Activated CD8-positive, alpha-beta memory T cell treated with anti-CD3 and anti-CD28 coated beads, Interleukin-2, amount 50 U/mL, for 24 hours (primary cell): ENCODE data around the gene TLK1.
A peak's percentile ranks its signal among the peaks of the same experiment; 100 is the strongest.
"Not testable (repeated sequence)": the region's sequence is repeated elsewhere in the genome, so short reads cannot be mapped to it uniquely, and the experiment has no call there.

Experiments
- DNase-seq: peaks from one replicate; pipeline ENCODE4 v3.0.0-alpha.2; 2020; ENCODE audit errors: extremely low read depth

TLK1 gene

DNA sequence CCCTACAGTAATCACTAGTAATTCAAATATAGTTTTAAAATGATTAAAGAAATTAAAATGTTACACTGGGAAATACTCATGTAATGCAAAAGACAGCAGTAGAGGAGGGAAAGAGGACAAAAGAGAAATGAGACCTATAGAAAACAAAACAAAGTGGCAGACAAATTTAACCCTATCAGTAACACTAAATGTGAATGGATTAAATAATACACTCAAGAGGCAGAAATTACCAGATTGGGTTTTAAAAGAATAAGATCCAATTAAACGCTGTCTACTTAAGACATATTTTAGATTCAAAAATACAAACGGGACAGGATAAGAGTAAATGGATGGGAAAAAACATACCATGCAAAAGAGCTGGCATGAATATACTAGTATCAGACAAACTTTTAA, 17.0 kb downstream of the TLK1 start:
- DNase-seq: no peak

DNA sequence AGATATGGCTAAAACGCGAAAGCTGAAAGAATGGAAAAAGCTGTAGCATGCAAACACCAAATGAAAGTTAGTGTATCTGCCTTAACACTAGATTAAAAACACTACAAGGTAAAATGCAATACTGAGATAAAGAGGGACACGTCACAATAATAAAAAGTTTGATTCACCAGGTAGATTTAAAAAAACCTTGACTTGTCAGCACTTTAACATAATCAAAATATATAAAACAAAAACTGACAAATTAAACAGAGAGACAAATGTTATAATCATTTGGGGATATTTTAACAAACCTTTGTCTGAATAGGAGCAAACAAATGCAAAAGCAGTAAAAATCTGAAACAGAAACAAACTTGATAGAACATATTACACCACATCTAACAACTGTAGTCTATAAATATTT, 18.3 kb downstream of the TLK1 start:
- no peak for DNase-seq

DNA sequence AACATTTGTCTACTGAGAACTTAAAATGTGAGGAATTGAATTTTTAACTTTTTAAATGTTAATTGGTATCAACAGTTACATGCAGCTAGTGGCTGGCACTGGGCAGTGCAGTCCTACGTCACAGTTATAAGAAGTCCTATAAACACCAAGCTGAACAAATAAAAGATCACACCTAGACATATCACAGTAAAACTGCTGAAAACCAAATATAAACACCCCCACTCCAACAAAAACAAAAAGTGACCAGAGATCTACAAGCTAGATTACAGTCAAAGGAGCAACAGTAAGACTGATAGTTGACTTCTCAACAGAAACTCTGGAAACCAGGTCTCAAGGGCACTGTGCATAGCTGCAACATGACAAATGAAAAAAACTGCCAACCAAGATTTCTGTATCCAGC, 19.4 kb downstream of the TLK1 start:
- DNase-seq: no peak

DNA sequence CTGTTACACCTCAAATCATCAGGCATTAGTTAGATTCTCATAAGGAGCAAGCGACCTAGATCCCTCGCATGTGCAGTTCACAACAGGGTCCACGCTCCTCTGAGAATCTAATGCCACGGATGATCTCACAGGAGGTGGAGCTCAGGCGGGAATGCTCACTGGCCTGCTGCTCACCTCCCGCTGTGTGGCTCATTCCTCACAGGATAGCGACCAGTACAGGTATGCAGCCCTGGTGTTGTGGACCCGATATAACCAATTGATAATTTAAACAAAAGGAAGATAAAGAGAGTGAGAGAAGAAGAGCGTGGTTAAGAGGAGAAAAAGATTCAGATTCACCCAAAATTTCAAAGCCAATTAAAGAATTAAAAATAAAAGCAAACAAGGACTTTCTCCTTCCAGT, 20.8 kb downstream of the TLK1 start:
- no peak for DNase-seq

DNA sequence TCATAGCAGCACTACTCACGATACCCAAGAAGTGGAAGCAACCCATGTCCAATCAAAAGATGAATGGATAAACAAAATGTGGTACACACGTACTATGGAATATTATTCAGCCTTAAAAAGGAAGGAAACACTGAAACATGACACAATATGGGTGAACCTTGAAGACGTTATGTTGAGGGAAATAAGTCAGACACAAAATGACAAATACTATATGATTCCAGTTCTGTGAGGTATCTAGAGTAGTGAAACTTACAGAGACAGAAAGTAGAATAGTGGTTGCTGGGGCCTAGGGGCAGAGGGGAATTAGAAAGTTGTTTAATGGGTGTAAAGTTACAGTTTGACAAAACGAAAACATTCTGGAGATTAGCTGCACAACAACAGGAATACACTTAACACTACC, 24.7 kb downstream of the TLK1 start:
- no peak for DNase-seq

DNA sequence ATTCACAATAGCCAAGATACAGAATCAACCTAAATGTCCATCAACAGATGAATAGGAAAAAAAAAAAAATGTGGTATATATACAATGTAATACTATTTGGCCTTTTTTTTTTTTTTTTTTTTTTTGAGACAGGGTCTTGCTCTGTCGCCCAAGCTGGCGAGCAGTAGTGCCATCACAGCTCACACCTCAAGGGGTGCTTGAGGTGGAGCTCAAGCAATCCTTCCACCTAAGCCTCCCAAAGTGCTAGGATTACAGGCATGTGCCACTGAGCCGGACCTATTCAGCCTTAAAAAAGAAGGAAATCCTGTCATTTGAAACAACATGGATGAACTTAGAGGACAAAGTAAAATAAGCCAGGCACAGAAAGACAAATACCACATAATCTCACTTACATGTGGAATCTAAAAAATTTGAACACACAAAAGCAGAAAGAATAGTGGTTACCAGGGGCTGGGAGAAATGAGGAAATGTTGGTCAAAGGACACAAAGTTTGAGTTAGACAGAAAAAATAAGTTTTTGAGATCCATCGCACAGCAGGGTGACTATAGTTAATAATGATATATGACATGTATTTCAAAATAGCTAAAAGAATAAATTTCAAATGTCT, 26.0 kb downstream of the TLK1 start:
- DNase-seq: no peak

DNA sequence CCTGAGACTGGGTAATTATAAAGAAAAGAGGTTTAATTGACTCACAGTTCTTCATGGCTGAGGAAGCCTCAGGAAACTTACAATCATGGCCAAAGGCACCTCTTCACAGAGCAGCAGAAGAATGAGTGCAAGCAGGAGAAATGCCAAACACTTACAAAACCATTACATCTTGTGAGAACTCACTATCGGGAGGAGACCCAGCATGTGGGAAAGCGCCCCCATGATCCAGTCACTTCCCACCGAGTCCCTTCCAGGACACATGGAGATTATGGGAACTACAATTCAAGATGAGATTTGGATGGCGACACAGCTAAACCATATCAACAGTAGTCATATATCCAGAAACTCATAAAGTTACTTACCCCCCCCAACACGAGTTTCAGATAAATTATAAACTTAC, 28.6 kb downstream of the TLK1 start:
- no peak for DNase-seq

DNA sequence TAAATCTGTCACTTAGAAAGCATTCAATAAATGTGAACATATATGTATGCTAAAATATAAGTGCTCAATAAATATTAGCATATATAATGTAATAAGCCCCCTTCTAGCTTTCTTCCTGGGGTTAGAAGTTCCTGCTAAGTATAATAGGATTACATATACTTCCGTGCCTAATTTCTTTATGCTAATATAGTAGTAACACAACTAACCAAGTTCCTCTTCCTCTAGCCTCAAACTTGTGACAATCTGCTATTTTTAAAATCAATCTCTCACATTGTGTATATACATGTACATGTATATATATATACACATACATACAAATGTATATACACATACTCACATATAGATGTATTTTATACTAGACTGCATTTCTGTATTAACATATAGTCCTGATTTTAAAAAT, 32.2 kb downstream of the TLK1 start:
- no peak for DNase-seq

DNA sequence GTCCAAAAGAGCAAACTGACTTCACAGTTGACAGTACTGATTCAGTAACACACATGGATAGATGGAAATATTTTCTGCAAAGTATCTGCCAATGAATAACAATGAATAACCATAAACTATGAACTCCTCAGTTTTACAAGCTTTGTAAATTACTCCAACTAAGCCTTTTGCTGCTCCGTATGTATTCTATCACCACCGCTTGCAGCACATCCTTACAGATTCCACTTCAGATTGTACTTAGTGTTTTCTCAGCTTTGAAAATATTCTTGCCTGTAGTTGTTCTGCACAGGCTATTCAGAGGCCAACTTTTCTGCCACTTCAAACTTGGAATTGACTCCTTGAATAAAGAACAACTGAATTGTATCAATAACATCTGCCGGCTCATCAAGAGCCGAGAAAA, 36.2 kb downstream of the TLK1 start:
- DNase-seq: no peak

DNA sequence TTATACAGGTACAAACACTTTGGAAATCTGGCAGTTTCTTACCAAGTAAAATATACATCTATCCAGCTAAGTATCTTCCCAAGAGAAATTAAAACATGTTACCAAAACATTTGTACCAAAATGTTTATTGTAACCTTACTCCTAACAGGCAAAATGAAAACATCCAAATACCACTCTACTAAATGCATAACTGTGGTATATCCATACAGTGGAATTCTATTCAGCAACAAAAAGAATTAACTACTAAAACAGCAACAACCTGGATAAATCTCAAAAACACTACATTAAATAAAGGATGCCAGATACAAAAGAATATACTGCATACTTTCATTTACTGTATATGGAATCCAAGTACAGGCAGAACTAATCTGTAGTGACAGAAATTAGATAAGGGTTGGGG, 51.1 kb downstream of the TLK1 start:
- DNase-seq: no peak

DNA sequence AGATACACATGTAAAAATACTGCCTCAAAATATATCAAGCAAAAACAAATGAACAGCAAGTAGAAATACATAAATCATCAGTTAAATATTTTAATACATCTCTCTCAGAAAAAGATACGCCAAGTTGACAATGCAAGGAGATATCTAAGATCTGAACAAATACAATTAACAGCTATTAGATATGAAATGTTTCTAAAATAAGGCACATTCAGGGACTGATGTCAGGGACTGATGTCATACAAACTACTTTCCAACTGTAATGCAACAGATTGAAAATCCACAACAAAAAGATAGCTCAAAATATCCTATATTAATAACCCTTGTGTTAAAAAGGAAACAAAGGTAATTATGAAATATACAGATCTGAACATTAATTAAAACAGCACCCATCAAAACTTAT, 51.7 kb downstream of the TLK1 start:
- no peak for DNase-seq

DNA sequence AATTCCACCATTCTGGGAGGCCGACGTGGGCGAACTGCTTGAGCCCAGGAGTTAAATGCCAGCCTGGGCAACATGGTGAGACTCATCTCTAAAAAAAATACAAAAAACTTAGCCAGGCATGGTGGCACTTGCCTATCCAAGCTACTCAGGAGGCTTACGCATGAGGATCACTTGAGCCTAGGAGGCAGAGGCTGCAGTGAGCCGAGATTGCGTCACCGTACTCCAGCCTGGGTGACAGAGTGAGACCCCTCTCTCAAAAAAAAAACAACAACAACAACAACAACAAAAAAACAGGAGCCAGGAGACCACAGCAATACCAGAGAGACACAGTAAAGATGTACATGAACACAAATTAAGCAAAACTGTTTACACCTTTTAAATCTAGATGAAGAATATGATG, 52.9 kb downstream of the TLK1 start:
- no peak for DNase-seq

DNA sequence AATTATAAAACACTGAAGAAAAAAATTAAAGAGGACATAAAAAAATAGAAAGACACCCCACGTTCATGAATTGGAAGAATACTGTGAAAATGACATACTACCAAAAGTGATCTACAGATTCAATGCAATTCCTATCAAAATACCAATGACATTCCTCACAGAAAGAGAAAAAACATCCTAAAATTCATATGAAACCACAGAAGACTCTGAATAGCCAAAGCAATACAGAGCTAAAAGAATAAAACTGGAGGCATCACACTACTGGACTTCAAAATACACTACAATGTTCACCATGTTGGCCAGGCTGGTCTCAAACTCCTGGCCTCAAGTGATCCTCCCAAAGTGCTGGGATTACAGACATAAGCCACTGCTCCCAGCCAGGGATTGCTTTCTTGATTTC, 56.3 kb downstream of the TLK1 start:
- no peak for DNase-seq

DNA sequence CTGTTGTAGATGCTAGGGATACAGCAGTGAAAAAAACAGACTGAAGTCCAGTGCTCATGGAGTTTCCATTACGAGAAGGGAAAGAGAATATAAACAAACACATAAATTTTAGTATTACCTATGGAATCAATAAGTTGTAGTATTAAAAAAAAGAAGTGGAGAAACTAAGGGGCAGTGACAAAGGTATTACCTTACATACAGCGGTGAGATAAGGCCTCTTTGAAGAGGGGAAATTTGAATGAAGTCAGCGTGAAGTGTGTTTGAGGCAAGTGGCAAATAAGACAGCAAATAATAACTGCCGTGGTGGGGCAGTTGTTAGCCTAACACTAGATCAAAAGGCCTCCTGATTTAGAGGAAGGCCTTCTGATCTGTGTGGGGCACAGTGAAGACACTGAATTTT, 57.9 kb downstream of the TLK1 start:
- no peak for DNase-seq

DNA sequence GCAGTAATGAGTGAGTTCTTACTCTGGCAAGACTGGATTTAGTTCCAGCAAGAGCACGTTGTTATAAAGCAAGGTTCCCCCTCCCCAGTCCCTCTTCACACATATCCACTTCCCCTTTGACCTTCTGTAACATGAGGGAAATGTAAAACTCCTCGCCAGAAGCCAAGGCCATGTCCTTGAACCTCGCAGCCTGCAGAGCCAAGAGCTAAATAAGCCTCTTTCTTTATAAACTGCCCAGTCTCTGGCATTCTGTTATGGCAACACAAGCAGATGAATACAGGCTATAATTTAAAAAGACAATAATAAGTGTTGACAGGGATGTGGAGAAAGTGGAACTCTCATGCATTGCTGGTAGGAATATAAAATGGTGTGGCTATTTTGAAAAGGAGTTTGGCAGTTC, 60.3 kb downstream of the TLK1 start:
- no peak for DNase-seq

DNA sequence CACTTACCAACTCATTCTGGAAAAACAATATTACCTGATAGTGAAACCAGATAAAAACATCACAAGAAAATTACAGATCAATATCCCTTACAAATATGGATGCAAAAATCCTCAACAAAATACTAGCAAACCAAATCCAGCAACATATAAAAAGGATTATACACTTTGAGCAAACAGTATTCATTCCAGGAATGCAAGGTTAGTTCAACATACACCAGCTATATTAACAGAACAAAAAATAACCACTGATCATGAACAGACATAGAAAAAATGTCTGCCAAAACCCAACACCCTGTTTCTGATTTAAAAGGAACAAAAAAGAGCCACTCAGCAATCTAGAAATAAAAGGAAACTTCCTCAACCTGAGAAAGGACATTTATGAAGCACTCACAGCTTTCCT, 62.1 kb downstream of the TLK1 start:
- no peak for DNase-seq

DNA sequence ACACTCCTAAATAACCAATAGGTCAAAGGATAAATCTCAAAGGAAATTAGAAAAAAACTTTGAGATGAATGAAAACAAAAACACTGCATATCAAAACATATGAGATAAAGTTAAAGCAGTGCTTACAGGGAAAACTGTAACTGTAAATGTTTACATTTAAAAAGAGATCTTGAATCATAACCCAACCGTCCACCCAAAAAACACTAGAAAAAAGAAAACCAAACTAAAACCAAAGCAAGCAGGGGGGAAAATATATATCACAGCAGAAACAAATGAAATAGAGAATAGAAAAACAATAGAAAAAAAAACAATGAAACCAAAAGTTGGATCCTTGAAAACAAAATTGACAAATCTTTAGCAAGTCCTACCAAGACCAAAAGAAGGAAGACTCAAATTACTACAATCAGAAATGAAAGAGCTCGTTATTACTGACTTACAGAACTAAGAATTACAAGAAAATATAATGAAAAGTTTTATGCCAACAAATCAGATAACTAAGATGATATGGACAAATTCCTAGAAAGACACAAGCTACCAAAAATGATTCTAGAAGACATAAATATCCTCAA, 65.6 kb downstream of the TLK1 start:
- DNase-seq: no peak

DNA sequence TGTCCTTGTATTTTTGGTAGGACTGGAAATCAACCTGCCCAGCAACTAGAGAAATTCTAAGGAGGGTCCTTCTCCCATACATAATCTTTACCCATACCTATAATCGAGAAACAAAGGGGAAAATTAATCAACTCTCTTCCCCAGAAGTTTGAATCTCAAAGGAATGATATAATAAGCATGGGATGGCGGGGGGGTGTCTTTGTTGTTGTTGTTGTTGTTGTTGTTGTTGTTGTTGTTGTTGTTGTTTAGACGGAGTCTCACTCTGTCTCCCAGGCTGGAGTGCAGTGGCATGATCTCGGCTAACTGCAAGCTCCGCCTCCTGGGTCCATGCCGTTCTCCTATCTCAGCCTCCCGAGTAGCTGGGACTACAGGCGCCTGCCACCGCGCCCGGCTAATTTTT, 69.2 kb downstream of the TLK1 start:
- DNase-seq: not testable (repeated sequence)

DNA sequence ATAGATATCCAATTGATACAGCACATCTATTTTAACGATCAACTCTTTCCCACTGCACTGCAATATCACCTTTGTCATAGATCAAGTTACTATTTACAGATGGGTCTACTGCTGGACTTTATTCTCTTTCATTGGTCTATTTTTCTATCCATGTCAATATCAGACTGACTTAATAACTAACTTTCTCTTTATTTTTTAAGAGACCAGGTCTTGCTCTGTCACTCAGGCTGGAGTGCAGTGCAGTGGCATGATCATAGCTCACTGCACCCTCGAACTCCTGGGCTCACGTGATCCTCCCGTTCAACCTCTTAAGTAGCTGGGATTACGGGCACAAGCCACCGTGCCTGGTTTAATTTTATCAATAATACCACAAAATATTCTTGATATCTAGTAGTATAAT, 71.2 kb downstream of the TLK1 start:
- no peak for DNase-seq

DNA sequence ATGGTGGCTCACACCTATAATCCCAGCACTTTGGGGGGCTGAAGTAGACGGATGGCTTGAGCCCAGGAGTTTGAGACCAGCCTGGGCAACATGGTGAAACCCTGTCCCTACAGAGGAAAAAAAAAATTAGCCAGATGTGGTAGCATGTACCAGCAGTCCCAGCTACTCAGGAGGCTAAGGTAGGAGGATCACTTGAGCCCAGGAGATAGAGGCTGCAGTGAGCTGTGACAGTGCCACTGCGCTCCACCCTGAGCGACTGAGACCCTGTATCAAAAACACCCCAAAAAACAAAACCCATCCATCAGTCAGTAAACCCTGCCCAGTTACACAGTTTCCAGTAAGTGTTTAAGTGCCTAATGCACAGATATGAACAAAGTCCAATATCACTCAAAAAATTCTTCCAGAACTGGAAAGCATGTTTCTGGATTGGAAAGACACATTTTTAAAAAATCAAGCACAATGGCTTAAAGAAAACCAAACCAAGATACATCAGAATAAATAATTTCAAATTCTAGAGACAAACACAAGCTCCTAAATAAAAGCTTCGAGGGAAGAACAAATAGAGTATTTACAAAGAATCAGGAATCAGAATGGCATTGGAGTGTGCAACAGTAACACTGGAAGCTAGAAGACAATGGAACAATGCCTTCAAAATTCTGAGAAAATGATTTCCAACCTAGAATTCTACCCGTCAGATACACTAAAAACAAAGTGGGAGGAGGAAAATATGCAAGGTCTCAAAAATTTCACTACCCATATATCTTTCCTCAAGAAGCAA, 72.4 kb downstream of the TLK1 start:
- DNase-seq: no peak

DNA sequence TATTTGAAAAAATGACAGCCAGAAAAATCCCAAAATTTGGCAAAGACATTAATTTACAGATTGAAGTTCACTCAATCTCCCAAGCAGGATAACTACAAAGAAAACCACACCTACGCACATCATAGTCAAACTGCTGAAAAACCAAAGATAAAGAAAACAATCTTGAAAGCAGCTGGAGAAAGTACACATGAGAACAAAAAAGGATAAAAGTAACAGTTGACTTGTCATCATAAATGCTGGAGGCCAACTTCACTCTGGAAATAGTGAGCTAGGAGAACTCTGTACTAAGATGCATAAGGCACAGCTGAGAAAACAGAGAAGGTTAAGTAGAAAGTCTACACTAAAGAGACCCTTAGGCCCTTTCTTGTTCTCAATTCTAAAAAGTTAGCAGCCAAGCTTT, 73.1 kb downstream of the TLK1 start:
- no peak for DNase-seq

DNA sequence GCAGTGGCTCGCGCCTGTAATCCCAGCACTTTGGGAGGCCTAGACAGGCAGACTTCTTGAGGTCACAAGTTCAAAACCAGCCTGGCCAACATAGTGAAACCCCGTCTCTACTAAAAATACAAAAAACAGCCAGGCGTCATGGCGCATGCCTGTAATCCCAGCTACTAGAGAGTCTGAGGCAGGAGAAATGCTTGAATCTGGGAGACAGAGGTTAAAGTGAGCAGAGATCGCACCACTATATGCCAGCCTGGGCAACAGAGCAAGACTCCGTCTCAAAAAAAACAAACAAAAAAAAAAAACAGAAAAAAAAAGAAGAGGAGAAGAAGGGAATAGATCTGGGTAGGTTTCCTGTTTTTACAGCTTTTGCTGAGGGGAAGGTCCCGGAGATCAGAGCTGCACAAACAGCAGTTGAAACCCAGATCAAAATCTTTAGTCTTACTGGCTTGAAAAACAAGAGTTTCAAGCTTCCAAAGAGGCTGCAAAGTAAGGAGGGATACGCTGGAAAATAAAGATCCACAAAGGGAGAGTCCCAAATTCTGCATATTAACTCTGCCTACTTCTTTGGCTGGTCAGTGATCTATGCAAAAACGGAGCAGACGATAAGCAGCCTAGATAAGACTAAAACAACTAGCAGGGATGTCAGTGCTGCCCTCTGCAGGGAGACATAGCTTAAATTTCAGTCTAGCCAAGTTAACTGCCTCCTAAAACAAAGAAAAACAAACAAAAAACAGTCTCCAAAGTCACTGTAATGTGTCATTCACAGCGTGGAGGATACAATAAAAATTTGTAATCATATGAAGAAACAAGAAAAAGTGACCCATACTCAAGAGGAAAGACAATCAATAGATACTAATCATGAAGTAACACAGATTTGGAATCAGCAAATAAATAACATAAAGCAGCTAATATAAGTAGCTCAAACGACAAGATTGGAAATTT, 74.1 kb downstream of the TLK1 start:
- DNase-seq: peak; percentile 15

DNA sequence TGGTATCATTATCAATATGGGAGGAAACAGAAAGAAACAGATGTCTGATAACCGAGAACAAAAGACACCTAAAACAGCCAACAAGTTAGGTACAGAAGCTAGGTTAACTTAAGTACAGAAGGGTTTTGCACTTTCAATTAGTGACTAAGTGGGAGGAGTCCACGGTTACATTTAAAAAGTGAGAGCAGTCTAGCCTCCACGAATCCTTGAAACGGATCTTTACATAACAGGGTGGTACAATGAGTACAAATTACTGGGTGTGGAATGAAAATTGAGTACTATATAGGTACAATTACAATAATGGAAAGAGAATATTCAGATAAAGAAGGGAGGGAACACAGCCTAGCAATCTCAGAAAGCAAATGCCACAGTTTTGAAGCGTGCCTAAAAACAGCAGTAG, 76.6 kb downstream of the TLK1 start:
- DNase-seq: no peak
